Central memory CD4-positive, alpha-beta T cell (primary cell): Measurements from ENCODE around the gene MS4A10.

Source experiments
- DNase-seq: peaks from one replicate; pipeline ENCODE4 v3.0.0; 2022

Gene MS4A10

GRCh38 chr11:60766547-60766946 lies 18.6 kb upstream of the MS4A10 start:
- DNase-seq: no peak

DNA sequence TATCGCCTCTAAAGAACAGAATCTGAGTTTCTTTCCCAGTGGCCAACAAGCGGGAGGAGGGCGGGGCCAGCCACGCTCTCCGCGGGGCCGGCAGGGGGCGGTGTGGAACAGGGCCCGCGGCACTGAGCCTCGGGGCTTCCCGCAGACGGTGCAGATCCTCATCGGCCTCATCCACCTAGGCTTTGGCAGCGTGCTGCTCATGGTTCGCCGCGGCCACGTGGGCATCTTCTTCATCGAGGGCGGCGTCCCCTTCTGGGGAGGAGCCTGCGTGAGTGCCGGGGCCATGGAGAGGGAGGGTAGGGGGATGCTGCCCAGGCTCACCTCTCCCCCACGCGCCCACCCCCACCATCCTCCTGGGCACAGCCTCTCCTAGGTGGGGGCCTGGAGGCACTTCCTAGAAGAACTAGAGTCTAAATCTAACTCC lies 17.7 kb upstream of the MS4A10 start:
- no peak for DNase-seq

GRCh38 chr11:60768202-60768601 lies 16.9 kb upstream of the MS4A10 start:
- no peak for DNase-seq

- DNase-seq: no peak
Observed at GRCh38 chr11:60769273-60769672, 15.9 kb upstream of the MS4A10 start.

GRCh38 chr11:60769811-60770210 lies 15.3 kb upstream of the MS4A10 start:
- no peak for DNase-seq

DNA sequence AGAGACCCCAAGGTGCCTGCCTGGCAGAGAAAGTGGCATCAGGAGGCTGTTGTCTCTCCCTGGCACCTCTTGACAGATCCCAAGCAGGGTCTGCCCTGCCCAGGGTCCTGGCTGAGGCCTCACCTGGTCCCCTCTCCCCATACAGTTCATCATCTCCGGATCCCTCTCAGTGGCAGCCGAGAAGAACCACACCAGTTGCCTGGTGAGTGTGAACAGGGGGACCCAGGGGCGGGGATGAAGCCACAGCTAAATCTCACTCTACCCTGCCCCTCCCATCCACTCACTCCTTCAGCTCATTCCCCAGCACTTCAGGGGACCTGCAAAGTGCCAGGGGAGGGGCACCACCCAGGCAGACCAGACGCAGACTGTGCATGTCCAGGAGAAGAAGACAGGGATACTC lies 14.0 kb upstream of the MS4A10 start:
- no peak for DNase-seq

GRCh38 chr11:60771879-60772525 lies 13.1 kb upstream of the MS4A10 start:
- no peak for DNase-seq

GRCh38 chr11:60772666-60773065 lies 12.5 kb upstream of the MS4A10 start:
- no peak for DNase-seq

DNA sequence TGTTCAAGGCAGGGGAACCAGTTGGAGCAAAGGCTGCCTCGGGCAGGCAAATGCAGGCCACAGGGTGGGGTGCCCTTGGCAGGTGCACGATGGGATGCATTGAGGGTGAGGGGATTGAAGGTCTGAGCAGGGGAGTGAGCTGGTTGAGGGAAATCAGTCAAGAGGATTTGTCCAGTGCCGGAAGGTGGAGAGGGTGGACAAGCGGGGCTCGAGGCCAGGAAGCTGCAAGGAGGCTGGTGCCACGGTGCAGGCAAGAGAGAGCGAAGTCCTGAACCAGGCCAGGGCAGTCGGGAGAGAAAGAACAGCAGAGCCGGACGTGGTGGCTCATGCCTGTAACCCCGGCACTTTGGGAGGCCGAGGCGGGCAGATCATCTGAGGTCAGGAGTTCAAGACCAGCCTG lies 10.4 kb upstream of the MS4A10 start:
- DNase-seq: no peak

- DNase-seq: peak; percentile 75
Observed at GRCh38 chr11:60775420-60775961, 9.6 kb upstream of the MS4A10 start.

GRCh38 chr11:60776167-60776566 lies 9.0 kb upstream of the MS4A10 start:
- DNase-seq: no peak

GRCh38 chr11:60777106-60777505 lies 8.0 kb upstream of the MS4A10 start:
- DNase-seq: no peak

GRCh38 chr11:60777572-60777971 lies 7.6 kb upstream of the MS4A10 start:
- no peak for DNase-seq

DNA sequence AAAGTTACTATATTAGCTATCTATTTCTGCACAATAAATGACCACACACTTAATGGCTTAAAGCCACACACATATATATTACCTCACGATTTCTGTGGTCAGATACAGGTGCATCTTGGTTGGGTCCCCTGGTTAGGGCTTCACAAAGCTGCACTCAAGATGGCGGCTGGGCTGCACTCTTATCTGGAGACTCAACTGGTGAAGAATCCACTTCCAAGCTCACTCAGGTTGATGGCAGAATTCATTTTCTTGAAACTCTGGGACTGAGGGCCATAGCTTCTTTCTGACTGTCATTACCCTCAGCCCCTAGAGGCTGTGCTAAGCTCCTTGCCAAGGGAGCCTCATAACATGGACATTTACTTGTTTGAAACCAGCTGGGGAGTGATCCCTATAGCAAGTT lies 5.1 kb upstream of the MS4A10 start:
- no peak for DNase-seq

GRCh38 chr11:60780774-60781173 lies 4.4 kb upstream of the MS4A10 start:
- DNase-seq: no peak

DNA sequence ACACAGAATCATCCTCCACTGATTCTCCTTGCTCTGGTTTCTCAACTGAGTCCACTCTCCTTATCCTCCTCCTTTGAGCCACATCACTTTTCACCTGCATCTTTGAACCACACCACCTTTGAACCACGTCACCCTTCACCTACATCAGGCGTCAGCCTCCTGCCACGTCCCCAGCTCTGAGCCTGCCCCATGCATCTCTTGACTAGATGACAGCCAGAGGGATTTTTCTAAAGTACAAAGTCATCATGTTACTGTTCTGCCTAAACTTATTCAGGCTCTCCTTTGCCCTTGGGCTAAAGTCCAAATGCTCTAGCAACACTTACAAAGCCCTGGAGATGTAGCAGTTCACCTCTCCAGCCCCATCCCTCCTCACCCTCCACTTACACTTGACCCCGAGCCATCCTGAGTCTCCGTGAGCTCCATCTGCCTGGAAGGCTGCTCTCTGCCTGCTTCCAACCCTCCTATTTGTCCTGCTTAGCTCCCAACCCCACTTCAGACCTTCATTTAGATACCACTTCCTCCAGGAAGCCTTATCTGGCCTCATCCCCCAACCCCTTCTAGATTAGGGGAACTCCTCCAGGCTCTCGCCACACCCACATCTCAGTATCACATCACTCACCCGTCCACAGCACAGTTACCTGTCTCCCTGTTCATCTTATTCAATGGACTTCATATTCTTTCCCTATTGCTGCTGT lies 3.7 kb upstream of the MS4A10 start:
- DNase-seq: no peak

GRCh38 chr11:60781981-60782316 lies 3.2 kb upstream of the MS4A10 start:
- DNase-seq: no peak

GRCh38 chr11:60782393-60783140 lies 2.6 kb upstream of the MS4A10 start:
- DNase-seq: no peak

GRCh38 chr11:60783141-60783484 lies 2.0 kb upstream of the MS4A10 start:
- DNase-seq: no peak

DNA sequence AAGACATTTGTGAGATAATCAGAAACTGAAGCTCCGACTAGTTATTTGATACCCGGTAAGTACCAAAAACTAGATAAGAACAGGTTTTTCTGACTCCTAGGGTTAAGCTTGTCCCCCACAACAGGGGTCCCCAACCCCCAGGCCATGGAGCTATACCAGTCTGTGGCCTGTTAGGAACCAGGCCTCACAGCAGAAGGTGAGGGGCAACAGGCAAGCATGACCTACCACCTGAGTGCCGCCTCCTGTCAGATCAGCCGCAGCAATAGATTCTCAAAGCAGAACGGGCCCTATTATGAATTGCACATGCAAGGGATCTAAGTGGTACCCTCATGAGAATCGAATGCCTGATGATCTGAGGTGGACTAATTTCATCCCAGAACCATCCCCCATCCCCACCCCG lies 1.2 kb upstream of the MS4A10 start:
- DNase-seq: no peak

DNA sequence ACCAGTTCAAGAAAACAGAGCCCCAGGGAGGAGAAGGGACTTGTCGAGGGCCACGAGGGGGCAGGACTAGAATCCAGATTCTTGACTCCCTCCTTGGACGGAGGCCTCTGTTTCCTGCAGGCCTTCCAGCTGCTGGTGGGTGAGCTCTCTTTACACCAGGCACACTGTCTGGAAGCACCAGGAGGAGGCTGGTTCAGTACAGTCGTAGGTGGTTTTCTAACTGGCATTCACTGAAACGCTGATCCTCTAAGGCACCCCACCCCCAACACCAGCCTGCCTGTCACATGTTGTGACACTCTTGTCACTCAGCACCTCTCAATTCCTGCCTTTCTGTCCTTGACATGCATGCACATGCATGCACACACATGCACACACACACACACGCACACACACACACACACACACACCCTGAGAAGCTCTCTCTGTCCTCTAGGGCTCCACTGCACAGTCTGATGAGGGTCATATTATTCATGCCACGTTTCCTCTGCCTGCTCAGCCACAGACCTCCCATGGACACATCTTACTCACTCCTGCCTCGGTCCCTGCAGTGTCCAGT lies 751 bp downstream of the MS4A10 start:
- no peak for DNase-seq

DNA sequence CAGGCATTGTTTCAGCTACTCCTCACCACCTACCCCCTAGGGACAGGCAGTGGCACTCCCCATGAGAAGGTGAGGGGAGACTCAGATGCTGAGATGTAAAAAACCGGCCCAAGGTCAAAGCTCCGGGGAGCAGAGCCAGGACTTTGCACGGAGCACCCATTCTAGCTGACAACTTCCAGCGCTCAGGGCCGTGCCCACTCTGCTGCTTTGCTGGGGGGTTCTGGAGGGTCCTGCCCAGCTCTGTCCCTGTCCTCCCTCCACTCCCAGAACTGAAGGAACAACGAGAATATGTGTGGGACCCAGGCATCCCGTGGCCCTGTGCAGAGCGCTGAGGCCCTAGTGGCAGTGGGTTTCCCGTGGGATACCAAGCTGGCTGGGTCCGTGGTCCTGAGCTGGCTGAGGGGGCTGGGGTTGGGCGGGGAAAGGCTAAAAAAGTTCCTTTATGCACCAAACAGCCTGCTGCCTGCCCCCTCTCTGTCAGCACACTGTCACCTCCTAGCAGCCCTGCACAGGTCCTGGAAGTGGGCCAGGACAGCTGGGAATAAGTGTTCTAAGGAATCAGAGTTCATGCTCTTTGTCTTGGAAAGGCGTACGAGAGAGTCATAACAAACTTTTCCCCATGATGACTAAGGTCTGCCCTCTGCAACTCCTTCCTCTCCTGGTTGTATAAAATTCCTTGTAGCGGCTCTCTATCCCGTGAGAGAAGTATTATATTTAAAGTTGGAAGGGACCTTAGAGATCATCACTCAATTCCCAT lies 1.9 kb downstream of the MS4A10 start:
- no peak for DNase-seq
